HG03460 (cell line): ENCODE measurements around the gene IRF4.

Experiments used
- ATAC-seq: cut with Tn5 transposase; IDR thresholded peaks from one replicate; pipeline ENCODE4 v1.9.1; 2021; ENCODE audit not compliant: unreplicated experiment

IRF4 gene

GRCh38 chr6:454148-454991, 62.8 kb downstream of the IRF4 start:
- ATAC-seq = no peak

GRCh38 chr6:455006-455585, 63.5 kb downstream of the IRF4 start:
- ATAC-seq = no peak

GRCh38 chr6:455835-456234, 64.3 kb downstream of the IRF4 start:
- ATAC-seq = no peak

GRCh38 chr6:456358-456867, 64.9 kb downstream of the IRF4 start:
- no peak for ATAC-seq

GRCh38 chr6:456887-457286, 65.3 kb downstream of the IRF4 start:
- ATAC-seq = no peak
